Measurements from ENCODE around the gene SMLR1. TPM values are rescaled to one million over a fixed set of nuclear protein-coding genes. Genes with fewer than 3 reads are reported as not detected.
A peak's percentile ranks its signal among the peaks of the same experiment; 100 is the strongest.

The SMLR1 gene
- total and polyA plus RNA-seq, 2 donors (not counting 3 experiments of a cell fraction or from before 2014, with no cell fraction given), result not detected

DNA sequence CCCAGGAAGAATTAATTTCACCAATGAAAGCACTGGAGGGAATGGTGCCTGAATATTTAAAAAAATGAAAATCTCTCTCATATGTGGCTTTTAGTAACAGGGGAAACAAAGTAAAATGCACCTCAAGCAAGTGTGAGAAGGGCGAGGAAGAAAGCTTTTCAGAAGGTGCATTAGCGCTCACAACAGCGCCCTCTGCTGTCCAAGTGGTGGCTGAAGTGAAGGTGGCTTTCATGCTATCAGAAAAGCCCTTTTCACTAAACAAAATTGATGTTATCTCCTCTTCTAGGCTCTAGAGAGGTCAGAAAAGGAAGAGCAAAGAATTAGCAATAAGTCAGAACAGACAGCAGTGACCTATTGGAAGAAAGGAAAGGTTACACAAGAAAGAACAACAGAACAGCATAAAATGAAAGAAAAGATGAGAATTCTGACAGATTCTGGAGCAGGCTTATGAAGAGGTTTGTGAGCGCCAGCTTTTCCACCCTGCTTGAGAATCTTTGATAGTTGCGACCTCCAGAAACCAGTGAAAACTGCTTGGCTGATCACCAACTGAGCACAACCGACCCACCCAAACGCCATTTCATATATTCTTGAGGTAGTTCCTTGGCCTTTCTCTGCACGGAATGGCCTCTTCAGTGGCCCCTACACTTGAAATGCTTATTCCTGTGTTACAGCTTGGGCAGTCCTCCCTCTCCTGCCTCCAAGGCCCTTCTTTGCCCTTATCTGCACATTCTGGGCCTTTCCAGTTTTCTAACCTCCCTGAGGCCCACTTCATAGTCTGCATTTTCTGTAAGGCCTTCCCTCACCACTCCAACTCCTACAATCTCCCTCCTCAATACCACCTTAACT, 45.3 kb downstream of the SMLR1 start:
- Histone ChIP-seq H3K9ac (replicated peaks; ENCODE audit: extremely low read depth, insufficient read depth, low read length) (no peak overlapping the region), H3K79me2 (ENCODE audit: control insufficient read depth, insufficient read depth, low read length) (no peaks in the 10 kb centered on the region), H3K36me3 (ENCODE audit: control insufficient read depth in 2 of 2, extremely low read depth in 1 of 2, insufficient read depth in 2 of 2, low read length in 2 of 2) (no peaks in the 10 kb centered on the region), H2AFZ (ENCODE audit: low read depth, low read length) (no peak overlapping the region), H3K4me1 (ENCODE audit: control insufficient read depth, extremely low read depth, insufficient read depth, low read length) (no peaks in the 10 kb centered on the region), H3K4me3 (replicated peaks in 1 of 3; ENCODE audit: insufficient read depth in 1 of 3, low read depth in 1 of 3, low read length in 3 of 3) (no peak overlapping the region), H3K27me3 (ENCODE audit: control insufficient read depth in 2 of 2, insufficient read depth in 2 of 2, low read length in 2 of 2) (no peaks in the 10 kb centered on the region), H3K9me3 (replicated peaks; ENCODE audit: control insufficient read depth, insufficient read depth, low read length) (no peaks in the 10 kb centered on the region), H4K20me1 (replicated peaks; ENCODE audit: control insufficient read depth, extremely low read depth, insufficient read depth, low read length) (no peaks in the 10 kb centered on the region), H3K4me2 (ENCODE audit: insufficient read depth, low read length) (no peak overlapping the region), H3K27ac (ENCODE audit: insufficient read depth, low read depth, low read length) (no peak overlapping the region), H3K9me1 (replicated peaks; ENCODE audit: control insufficient read depth, extremely low read depth, insufficient read depth, low read length) (no peaks in the 10 kb centered on the region)
- FAIRE-seq (no peak), DNase-seq (ENCODE audit: low read depth, low spot score) (peak; percentile 51)
- BruUV-seq (replicated peaks), result no TSS peak
- POLR2A ChIA-PET, result no interaction called here
- intact Hi-C loops (cut with micrococcal nuclease) (loop anchor here (1.0 kb wide), 1 partner anchor 550 kb away; no protein-coding TSS in a partner anchor), dilution Hi-C loops (cut with MboI; ENCODE audit: extremely low pct_ligation_motif_present, low sequenced_read_pairs) (no loop called here)
- CTCF ChIA-PET, result interaction anchor here (0.6 to 3.6 kb wide), 26 partner anchors 9 to 1373 kb away, joined by 3 to 39 read pairs (median 4); partner anchors contain the start of genes EPB41L2 and MED23
- TF ChIP-seq FOS (IDR thresholded peaks at IDR 0.05; ENCODE audit: borderline replicate concordance, insufficient read depth, low read length) (no peak), GATA2 (IDR thresholded peaks at IDR 0.05; ENCODE audit: insufficient read depth, insufficient read length, low read depth, low read length) (peak; percentile 21), CTCF (IDR thresholded peaks at IDR 0.05; ENCODE audit: extremely low read depth in 1 of 2, insufficient read depth in 1 of 2, low read depth in 1 of 2, low read length in 2 of 2) (peak; percentile 85 to 90)

GRCh38 chr6:130873746-130874145, 46.5 kb downstream of the SMLR1 start:
- CTCF ChIA-PET, result interaction anchor here (0.9 to 3.6 kb wide), 7 partner anchors 9 to 580 kb away, joined by 3 to 39 read pairs (median 12); no protein-coding TSS in a partner anchor
- H4K20me1 ChIP-seq (replicated peaks; ENCODE audit: control insufficient read depth, extremely low read depth, insufficient read depth, low read length), result no peaks in the 10 kb centered on the region
- TF ChIP-seq GATA2 (IDR thresholded peaks at IDR 0.05; ENCODE audit: insufficient read depth, insufficient read length, low read depth, low read length), result no peak
- no peak for TF ChIP-seq POLR2A (IDR thresholded peaks at IDR 0.05; ENCODE audit: low read depth, low read length)
- no peak for TF ChIP-seq FOS (IDR thresholded peaks at IDR 0.05; ENCODE audit: borderline replicate concordance, insufficient read depth, low read length)
- TF ChIP-seq, protein P1, sequence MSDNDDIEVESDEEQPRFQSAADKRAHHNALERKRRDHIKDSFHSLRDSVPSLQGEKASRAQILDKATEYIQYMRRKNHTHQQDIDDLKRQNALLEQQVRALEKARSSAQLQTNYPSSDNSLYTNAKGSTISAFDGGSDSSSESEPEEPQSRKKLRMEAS (IDR thresholded peaks at IDR 0.05; ENCODE audit: insufficient read depth, insufficient read length), result no peak
- TF ChIP-seq POLR2AphosphoS5 (IDR thresholded peaks at IDR 0.05; ENCODE audit: insufficient read depth, low read depth, low read length), result no peak
- no peak for TF ChIP-seq MYC (IDR thresholded peaks at IDR 0.05; ENCODE audit: low read depth, low read length)
- no peak for TF ChIP-seq JUN (IDR thresholded peaks at IDR 0.05; ENCODE audit: borderline replicate concordance, insufficient read depth, insufficient read length, low read depth)
- TF ChIP-seq EZH2 (IDR thresholded peaks at IDR 0.05; ENCODE audit: borderline replicate concordance, low read depth, low read length, severe bottlenecking), result no peak
- TF ChIP-seq CTCF (IDR thresholded peaks at IDR 0.05; ENCODE audit: extremely low read depth in 1 of 2, insufficient read depth in 1 of 2, low read depth in 1 of 2, low read length in 2 of 2), result no peak
- no peaks in the 10 kb centered on the region for H3K9me3 ChIP-seq (replicated peaks; ENCODE audit: control insufficient read depth, insufficient read depth, low read length)
- H3K36me3 ChIP-seq (ENCODE audit: control insufficient read depth in 2 of 2, extremely low read depth in 1 of 2, insufficient read depth in 2 of 2, low read length in 2 of 2), result no peaks in the 10 kb centered on the region
- no peaks in the 10 kb centered on the region for H3K9me1 ChIP-seq (replicated peaks; ENCODE audit: control insufficient read depth, extremely low read depth, insufficient read depth, low read length)
- no peak overlapping the region for H3K9ac ChIP-seq (replicated peaks; ENCODE audit: extremely low read depth, insufficient read depth, low read length)
- no peak overlapping the region for H2AFZ ChIP-seq (ENCODE audit: low read depth, low read length)
- H3K4me3 ChIP-seq (replicated peaks in 1 of 3; ENCODE audit: insufficient read depth in 1 of 3, low read depth in 1 of 3, low read length in 3 of 3), result no peak overlapping the region
- intact Hi-C loops (cut with micrococcal nuclease), result no loop called here
- DNase-seq (ENCODE audit: low read depth, low spot score) (no peak), FAIRE-seq (no peak)
- H3K27me3 ChIP-seq (ENCODE audit: control insufficient read depth in 2 of 2, insufficient read depth in 2 of 2, low read length in 2 of 2), result no peaks in the 10 kb centered on the region
- dilution Hi-C loops (cut with MboI; ENCODE audit: extremely low pct_ligation_motif_present, low sequenced_read_pairs), result no loop called here
- no peak overlapping the region for H3K4me2 ChIP-seq (ENCODE audit: insufficient read depth, low read length)
- no peak overlapping the region for H3K27ac ChIP-seq (ENCODE audit: insufficient read depth, low read depth, low read length)
- H3K4me1 ChIP-seq (ENCODE audit: control insufficient read depth, extremely low read depth, insufficient read depth, low read length), result no peaks in the 10 kb centered on the region
- BruUV-seq (replicated peaks), result no TSS peak
- POLR2A ChIA-PET, result no interaction called here
- no peaks in the 10 kb centered on the region for H3K79me2 ChIP-seq (ENCODE audit: control insufficient read depth, insufficient read depth, low read length)
